Gastrocnemius medialis (tissue), 4 donors: ENCODE results near the gene ARHGAP10.

Experiments
- POLR2A ChIP-seq, 2 donors: fragments of 450-650 bp; IDR thresholded peaks; one replicate each; pipeline ENCODE4 v1.6.1; 2017; ENCODE audit warnings: antibody characterized with exemption in 2 of 2, mild to moderate bottlenecking in 2 of 2, moderate library complexity in 2 of 2
- TF ChIP-seq, protein P1 (sequence below), 5 experiments: fragments of 450-650 bp in 3 of 5; fragments of 200-600 bp in 2 of 5; sonication (generic) in 2 of 5; IDR thresholded peaks in 4 of 5; conservative IDR thresholded peaks in 1 of 5; 1 replicate in 4 of 5; 2 replicates in 1 of 5; pipeline ENCODE4 v1.5.1; 2016 to 2019; ENCODE audit warnings: antibody characterized with exemption in 5 of 5, mild to moderate bottlenecking in 3 of 5, moderate library complexity in 3 of 5

DNA sequence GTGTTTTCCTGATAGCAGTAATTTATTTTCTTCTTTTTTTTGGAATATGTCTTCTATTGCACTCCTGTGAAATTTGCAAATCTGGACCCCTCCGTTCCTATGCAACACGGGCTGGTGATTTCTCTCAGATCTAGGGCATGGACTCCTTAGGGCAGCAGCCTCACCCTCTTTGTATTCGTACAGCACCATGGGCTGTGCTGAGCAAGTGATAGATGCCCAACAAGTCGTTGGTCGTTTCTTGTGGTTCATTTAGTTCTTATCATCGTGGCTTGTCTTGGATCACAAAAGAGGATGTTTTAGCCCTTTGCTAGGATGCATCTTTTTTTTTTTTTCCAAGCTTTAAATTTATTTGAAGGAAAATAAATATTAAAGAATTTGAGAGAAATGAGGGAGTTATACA, 82.1 kb downstream of the ARHGAP10 start:
- no peak for TF ChIP-seq POLR2A (IDR thresholded peaks at IDR 0.05)
- TF ChIP-seq, protein P1, sequence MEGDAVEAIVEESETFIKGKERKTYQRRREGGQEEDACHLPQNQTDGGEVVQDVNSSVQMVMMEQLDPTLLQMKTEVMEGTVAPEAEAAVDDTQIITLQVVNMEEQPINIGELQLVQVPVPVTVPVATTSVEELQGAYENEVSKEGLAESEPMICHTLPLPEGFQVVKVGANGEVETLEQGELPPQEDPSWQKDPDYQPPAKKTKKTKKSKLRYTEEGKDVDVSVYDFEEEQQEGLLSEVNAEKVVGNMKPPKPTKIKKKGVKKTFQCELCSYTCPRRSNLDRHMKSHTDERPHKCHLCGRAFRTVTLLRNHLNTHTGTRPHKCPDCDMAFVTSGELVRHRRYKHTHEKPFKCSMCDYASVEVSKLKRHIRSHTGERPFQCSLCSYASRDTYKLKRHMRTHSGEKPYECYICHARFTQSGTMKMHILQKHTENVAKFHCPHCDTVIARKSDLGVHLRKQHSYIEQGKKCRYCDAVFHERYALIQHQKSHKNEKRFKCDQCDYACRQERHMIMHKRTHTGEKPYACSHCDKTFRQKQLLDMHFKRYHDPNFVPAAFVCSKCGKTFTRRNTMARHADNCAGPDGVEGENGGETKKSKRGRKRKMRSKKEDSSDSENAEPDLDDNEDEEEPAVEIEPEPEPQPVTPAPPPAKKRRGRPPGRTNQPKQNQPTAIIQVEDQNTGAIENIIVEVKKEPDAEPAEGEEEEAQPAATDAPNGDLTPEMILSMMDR (IDR thresholded peaks at IDR 0.05 in 4 of 5, conservative IDR thresholded peaks at IDR 0.05 in 1 of 5), result no peak
